Colonic mucosa (tissue), 4 donors: ENCODE measurements around the gene FBXL13. TPM values are rescaled to one million over a fixed set of nuclear protein-coding genes. Genes with fewer than 3 reads are reported as not detected.

Experiments
- DNase-seq: peaks from one replicate; pipeline ENCODE4 v3.0.0-alpha.2; 2020
- H3K27ac ChIP-seq: fragments of 200-600 bp; one replicate; pipeline ENCODE4 v1.8.0; 2021
- H3K27me3 ChIP-seq: fragments of 200-600 bp; one replicate; pipeline ENCODE4 v1.8.0; 2021
- H3K36me3 ChIP-seq: fragments of 200-600 bp; one replicate; pipeline ENCODE4 v1.8.0; 2021
- H3K4me1 ChIP-seq: fragments of 200-600 bp; one replicate; pipeline ENCODE4 v1.8.0; 2021; ENCODE audit warnings: mild to moderate bottlenecking
- H3K4me3 ChIP-seq: fragments of 200-600 bp; one replicate; pipeline ENCODE4 v1.8.0; 2021
- H3K9ac ChIP-seq, 2 donors: one replicate each; pipeline ENCODE4 v1.7.0; 2013; ENCODE audit warnings: control low read depth in 2 of 2, low read depth in 2 of 2, low read length in 2 of 2
- H3K9me3 ChIP-seq: fragments of 200-600 bp; one replicate; pipeline ENCODE4 v1.8.0; 2021
- CTCF ChIP-seq: fragments of 200-600 bp; IDR thresholded peaks from one replicate; pipeline ENCODE4 v1.8.0; 2022; ENCODE audit warnings: antibody characterized with exemption, mild to moderate bottlenecking
- intact Hi-C: fragments of 100-400 bp; cut with DNase I; formaldehyde crosslinking; loops from one replicate; pipeline ENCODE4 v1.14.1; 2022
- total RNA-seq, 2 donors: library from RNA; stranded (reverse); fragmentation: NEBNext Ultra II Directional in 1 of 2; extraction: Animal tissue kit (Norgen Biotek cat#: 25700) in 1 of 2; gene quantifications; one replicate each; pipeline ENCODE4 v1.2.1, GENCODE V29; 2021
- donor health status: healthy.
- donor health status: DM: no; HTN: no; CAD: no.
- donor health status: DM: no; HTN: no; CAD: no.

The FBXL13 gene
- total RNA-seq, 2 donors from 2014 or later: 0.17 to 0.64 TPM

- intact Hi-C loops: no loop called here
- no peaks in the 10 kb centered on the region for H3K27me3 ChIP-seq
- DNase-seq: no peak
- H3K36me3 ChIP-seq: no peaks in the 10 kb centered on the region
- no peaks in the 10 kb centered on the region for H3K4me1 ChIP-seq
- no peak for TF ChIP-seq CTCF
- no peaks in the 10 kb centered on the region for H3K9me3 ChIP-seq
- H3K27ac ChIP-seq: no peak overlapping the region
- no peak overlapping the region for H3K4me3 ChIP-seq
- H3K9ac ChIP-seq: no peak overlapping the region
These were observed 236.8 kb downstream of the FBXL13 start for GRCh38 chr7:102837802-102838201.

GRCh38 chr7:102836977-102837376, 237.6 kb downstream of the FBXL13 start:
- Histone ChIP-seq H3K36me3 (no peaks in the 10 kb centered on the region), H3K4me3 (no peak overlapping the region), H3K27ac (no peak overlapping the region), H3K9ac (no peak overlapping the region), H3K9me3 (no peaks in the 10 kb centered on the region), H3K27me3 (no peaks in the 10 kb centered on the region), H3K4me1 (no peaks in the 10 kb centered on the region)
- no peak for TF ChIP-seq CTCF
- no peak for DNase-seq
- intact Hi-C loops: no loop called here

DNA sequence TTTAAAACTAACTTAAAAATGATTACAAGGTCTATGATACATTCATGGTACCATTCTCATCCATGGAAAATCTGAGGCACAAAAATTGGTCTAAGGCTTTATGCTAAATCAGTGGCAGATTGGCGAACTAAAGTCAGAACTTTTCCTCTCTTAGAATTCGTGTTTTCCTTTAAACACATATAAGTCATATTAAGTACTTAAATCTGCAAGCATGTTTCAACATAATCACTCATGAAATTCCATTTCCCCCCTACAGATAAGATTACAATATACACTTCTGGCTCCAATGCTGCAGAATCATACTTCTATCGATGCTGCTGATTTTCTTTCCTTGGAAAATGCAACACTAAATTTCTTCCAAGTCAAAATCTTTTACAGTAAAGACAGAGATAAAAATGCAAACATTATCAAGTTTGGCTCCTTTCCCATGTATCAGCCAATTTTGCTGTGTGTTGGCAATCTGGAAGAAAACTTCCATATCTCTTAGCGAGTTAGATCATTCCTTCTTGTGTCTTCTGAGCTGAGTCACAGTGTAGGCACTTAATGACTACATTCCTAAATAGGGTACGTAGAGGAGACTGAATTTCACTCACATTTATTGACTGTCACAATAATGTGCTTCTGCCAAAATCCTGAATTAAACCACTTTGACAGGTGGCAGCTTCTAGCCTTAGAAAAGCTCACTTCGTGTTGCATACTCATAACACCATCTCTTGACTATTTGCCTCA, 238.2 kb downstream of the FBXL13 start:
- Histone ChIP-seq H3K4me1 (no peaks in the 10 kb centered on the region), H3K36me3 (no peaks in the 10 kb centered on the region), H3K9me3 (no peaks in the 10 kb centered on the region), H3K4me3 (no peak overlapping the region), H3K27me3 (no peaks in the 10 kb centered on the region), H3K9ac (no peak overlapping the region), H3K27ac (no peak overlapping the region)
- intact Hi-C loops: no loop called here
- DNase-seq: no peak
- TF ChIP-seq CTCF: no peak

DNA sequence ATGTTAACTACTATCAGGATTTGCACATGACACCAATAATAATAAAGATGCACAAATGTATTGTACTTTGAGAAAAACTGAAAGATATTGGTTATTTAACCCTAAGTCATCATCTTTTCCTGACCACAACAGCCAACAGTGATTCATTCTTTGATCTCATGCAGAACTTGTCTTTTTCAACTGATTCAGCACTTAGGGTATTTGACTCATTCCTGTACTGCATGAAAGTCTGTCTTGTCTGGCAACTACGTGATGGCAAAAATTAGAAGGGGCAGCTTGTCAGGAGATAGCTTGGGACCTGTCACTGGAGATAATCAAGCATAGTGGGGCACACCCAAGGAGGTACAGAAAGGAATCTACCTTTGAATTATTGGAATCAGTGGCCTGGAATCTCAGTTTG, 239.6 kb downstream of the FBXL13 start:
- no peaks in the 10 kb centered on the region for H3K9me3 ChIP-seq
- H3K4me3 ChIP-seq: no peak overlapping the region

DNA sequence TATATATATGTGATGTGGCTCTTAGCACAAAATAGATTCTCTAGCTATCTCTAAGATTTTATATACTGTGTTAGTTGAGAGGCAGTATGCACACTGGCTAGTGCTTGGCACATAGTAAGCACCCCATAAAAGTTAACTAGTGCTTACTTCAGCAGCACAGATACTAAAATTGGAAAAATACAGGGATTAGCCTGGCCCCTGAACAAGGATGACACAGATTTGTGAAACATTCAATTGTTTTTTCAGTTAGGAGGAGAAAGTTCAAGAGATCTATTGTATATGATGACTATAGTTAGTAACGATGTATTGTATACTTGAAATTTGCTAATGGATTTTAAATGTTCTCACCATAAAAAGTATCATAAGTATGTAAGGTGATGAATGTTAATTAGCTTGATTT, 240.1 kb downstream of the FBXL13 start:
- no peak overlapping the region for H3K4me3 ChIP-seq
- no peaks in the 10 kb centered on the region for H3K4me1 ChIP-seq
- H3K9ac ChIP-seq: no peak overlapping the region
- no peaks in the 10 kb centered on the region for H3K9me3 ChIP-seq
- DNase-seq: no peak
- TF ChIP-seq CTCF: no peak
- no peaks in the 10 kb centered on the region for H3K27me3 ChIP-seq
- intact Hi-C loops: no loop called here
- no peaks in the 10 kb centered on the region for H3K36me3 ChIP-seq
- no peak overlapping the region for H3K27ac ChIP-seq

More for the DNA sequence above, 239.6 kb downstream of the FBXL13 start:
- no peaks in the 10 kb centered on the region for H3K4me1 ChIP-seq
- no peak for TF ChIP-seq CTCF
- H3K27ac ChIP-seq: no peak overlapping the region
- no peaks in the 10 kb centered on the region for H3K36me3 ChIP-seq
- no peak for DNase-seq
- H3K9ac ChIP-seq: no peak overlapping the region
- intact Hi-C loops: no loop called here
- H3K27me3 ChIP-seq: no peaks in the 10 kb centered on the region
